Glutamatergic neuron (in vitro differentiated cells): ENCODE results near the gene AP1M1. TPM values are rescaled to one million over a fixed set of nuclear protein-coding genes. Genes with fewer than 3 reads are reported as not detected.
"Not testable (repeated sequence)": the region's sequence is repeated elsewhere in the genome, so short reads cannot be mapped to it uniquely, and the experiment has no call there.

Experiments used
- DNase-seq: peaks from one replicate; pipeline ENCODE4 v3.0.0; 2022
- H3K27ac Mint-ChIP-seq: one replicate; pipeline ENCODE4 v1.8.0; 2020; ENCODE audit warnings: mild to moderate bottlenecking, mixed read lengths, inconsistent platforms; ENCODE audit not compliant: unreplicated experiment
- H3K27me3 Mint-ChIP-seq: one replicate; pipeline ENCODE4 v1.8.0; 2020; ENCODE audit warnings: mild to moderate bottlenecking, moderate library complexity, mixed read lengths, inconsistent platforms; ENCODE audit not compliant: unreplicated experiment
- H3K36me3 Mint-ChIP-seq: one replicate; pipeline ENCODE4 v1.8.0; 2020; ENCODE audit warnings: mild to moderate bottlenecking, mixed read lengths, inconsistent platforms; ENCODE audit not compliant: unreplicated experiment
- H3K4me1 Mint-ChIP-seq: one replicate; pipeline ENCODE4 v1.8.0; 2020; ENCODE audit warnings: mild to moderate bottlenecking, low read depth, mixed read lengths, inconsistent platforms; ENCODE audit not compliant: unreplicated experiment
- H3K4me3 Mint-ChIP-seq: one replicate; pipeline ENCODE4 v1.8.0; 2020; ENCODE audit warnings: mild to moderate bottlenecking, mixed read lengths, inconsistent platforms; ENCODE audit not compliant: unreplicated experiment
- H3K9me3 Mint-ChIP-seq: one replicate; pipeline ENCODE4 v1.8.0; 2020; ENCODE audit warnings: mild to moderate bottlenecking, moderate library complexity, mixed read lengths, inconsistent platforms; ENCODE audit not compliant: unreplicated experiment
- total RNA-seq: library from RNA; stranded (reverse); fragmentation: NEBNext Ultra II Directional; extraction: Animal tissue kit (Norgen Biotek cat#: 25700); gene quantifications from one replicate; pipeline ENCODE4 v1.2.1, GENCODE V29; 2021; ENCODE audit not compliant: unreplicated experiment
- TF ChIP-seq, protein P1 (sequence below): fragments of 200-600 bp; sonication (generic); IDR thresholded peaks from one replicate; pipeline ENCODE4 v1.5.0; 2021; ENCODE audit not compliant: partially characterized antibody, unreplicated experiment

AP1M1 gene
- total RNA-seq, 1 donor from 2014 or later, result 87.6 TPM

- Mint-ChIP-seq H3K27me3 (no peaks in the 10 kb centered on the region), H3K4me3 (no peak overlapping the region), H3K36me3 (no peaks in the 10 kb centered on the region), H3K27ac (no peak overlapping the region), H3K4me1 (no peaks in the 10 kb centered on the region), H3K9me3 (peaks cover 1% of the 10 kb centered on the region)
- no peak for DNase-seq
- TF ChIP-seq, protein P1, sequence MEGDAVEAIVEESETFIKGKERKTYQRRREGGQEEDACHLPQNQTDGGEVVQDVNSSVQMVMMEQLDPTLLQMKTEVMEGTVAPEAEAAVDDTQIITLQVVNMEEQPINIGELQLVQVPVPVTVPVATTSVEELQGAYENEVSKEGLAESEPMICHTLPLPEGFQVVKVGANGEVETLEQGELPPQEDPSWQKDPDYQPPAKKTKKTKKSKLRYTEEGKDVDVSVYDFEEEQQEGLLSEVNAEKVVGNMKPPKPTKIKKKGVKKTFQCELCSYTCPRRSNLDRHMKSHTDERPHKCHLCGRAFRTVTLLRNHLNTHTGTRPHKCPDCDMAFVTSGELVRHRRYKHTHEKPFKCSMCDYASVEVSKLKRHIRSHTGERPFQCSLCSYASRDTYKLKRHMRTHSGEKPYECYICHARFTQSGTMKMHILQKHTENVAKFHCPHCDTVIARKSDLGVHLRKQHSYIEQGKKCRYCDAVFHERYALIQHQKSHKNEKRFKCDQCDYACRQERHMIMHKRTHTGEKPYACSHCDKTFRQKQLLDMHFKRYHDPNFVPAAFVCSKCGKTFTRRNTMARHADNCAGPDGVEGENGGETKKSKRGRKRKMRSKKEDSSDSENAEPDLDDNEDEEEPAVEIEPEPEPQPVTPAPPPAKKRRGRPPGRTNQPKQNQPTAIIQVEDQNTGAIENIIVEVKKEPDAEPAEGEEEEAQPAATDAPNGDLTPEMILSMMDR, result no peak
Observed at GRCh38 chr19:16274447-16274846, 76.7 kb downstream of the AP1M1 start.

DNA sequence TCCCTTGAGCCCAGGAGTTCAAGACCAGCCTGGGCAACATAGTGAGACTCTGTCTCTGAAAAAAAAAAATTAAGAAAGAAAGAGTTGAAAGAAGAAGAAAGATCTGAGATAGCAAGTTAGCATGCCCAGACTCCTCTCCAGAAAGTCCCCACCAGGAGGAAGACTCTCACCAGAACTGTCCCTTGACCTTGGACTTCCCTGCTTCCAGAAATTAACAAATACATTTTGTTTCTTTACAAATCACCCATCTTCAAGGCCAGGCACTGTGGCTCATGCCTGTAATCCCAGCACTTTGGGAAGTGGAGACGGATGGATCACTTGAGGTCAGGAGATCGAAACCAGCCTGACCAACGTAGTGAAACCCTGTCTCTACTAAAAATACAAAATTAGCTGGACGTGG, 82.6 kb downstream of the AP1M1 start:
- TF ChIP-seq, protein P1, result no peak
- Mint-ChIP-seq H3K4me1 (no peaks in the 10 kb centered on the region), H3K27me3 (no peaks in the 10 kb centered on the region), H3K36me3 (no peaks in the 10 kb centered on the region), H3K9me3 (peaks cover 1% of the 10 kb centered on the region), H3K4me3 (no peak overlapping the region), H3K27ac (no peak overlapping the region)
- no peak for DNase-seq

- TF ChIP-seq, protein P1, result no peak
- H3K9me3 Mint-ChIP-seq, result peaks cover 1% of the 10 kb centered on the region
- H3K27ac Mint-ChIP-seq, result no peak overlapping the region
- no peaks in the 10 kb centered on the region for H3K27me3 Mint-ChIP-seq
- H3K4me3 Mint-ChIP-seq, result no peak overlapping the region
- H3K4me1 Mint-ChIP-seq, result no peaks in the 10 kb centered on the region
- no peak for DNase-seq
- no peaks in the 10 kb centered on the region for H3K36me3 Mint-ChIP-seq
Observed at GRCh38 chr19:16281743-16282142, 84.0 kb downstream of the AP1M1 start.

DNA sequence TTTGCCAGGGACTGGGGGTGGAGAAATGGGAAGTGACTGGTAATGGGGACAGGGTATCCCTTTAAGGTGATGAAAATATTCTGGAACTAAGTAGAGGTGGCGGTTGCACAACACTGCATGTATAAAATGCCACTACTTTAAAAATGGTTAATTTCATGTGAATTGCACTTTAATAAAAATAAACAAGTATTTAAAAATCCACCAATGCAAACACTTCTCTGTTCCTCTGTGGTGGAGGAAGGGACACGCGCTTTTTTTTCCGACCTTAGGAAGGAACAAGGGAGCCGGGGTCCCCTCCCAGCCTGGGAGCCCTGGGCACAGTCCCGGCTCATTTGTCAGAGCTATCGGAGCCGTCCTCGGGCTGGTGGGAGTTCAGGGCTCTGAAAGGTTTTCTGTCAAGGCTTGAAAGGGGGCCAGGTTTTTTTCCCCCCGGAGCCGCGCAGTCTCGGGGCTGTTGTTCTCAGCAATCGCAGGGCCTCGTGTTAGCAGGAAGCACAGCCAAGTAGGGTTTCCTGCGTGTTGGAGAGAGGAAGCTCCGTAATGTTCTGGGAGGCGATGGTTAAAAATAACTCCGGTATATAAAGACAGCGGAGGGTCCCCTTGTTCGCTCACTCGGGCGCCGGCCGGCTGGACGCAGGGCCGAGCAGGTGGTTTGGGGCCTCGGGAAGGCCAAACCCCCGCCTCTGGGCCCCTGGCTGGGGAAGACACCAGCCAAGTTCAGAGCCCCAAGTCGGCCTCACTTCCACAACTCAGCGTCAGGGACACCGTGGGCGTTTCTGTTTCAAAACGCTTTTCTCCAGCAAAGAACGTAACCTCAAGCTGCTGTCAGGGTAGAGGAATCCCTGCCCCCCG, 85.7 kb downstream of the AP1M1 start:
- no peak for DNase-seq

DNA sequence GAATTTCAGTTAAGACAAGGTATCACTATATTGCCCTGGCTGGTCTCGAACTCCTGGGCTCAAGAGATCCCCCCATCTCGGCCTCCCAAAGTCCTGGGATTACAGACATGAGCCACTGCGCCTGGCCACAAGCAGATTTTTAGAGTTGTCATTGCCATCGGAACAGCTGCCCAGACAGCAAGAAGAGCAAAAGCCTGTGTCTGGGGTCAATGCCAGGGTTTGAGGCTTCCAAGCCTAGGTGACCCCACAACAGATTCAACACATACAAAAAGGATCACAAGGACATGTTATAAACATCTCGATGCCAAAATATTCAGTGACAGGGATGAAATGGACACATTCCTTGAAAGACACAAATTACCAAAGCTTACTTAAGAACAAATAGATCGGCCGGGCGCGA, 86.8 kb downstream of the AP1M1 start:
- DNase-seq, result no peak
- peaks cover 6% of the 10 kb centered on the region for H3K27me3 Mint-ChIP-seq
- no peak overlapping the region for H3K4me3 Mint-ChIP-seq
- TF ChIP-seq, protein P1, result no peak
- H3K9me3 Mint-ChIP-seq, result peaks cover 3% of the 10 kb centered on the region
- H3K36me3 Mint-ChIP-seq, result no peaks in the 10 kb centered on the region
- no peak overlapping the region for H3K27ac Mint-ChIP-seq
- H3K4me1 Mint-ChIP-seq, result no peaks in the 10 kb centered on the region

More for the DNA sequence above, 85.7 kb downstream of the AP1M1 start:
- Mint-ChIP-seq H3K4me3 (no peak overlapping the region), H3K36me3 (no peaks in the 10 kb centered on the region), H3K9me3 (peaks cover 2% of the 10 kb centered on the region), H3K4me1 (no peaks in the 10 kb centered on the region), H3K27ac (no peak overlapping the region), H3K27me3 (peaks cover 6% of the 10 kb centered on the region)
- TF ChIP-seq, protein P1, result no peak

DNA sequence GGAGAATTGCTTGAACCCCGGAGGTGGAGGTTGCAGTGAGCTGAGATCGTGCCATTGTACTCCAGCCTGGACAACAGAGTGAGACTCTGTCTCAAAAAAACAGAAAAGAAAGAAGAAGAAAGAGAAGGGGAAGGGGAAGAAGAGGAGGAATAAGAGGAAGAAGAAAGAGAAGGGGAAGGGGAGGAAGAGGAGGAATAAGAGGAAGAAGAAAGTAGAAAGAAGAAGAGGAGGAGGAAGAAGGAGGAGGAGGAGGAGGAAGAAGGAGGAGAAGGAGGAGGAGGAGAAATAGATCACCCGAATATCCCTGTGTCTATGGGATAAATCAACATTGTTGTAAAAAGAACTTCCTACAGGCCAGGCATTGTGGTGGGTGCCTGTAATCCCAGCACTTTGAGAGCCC, 87.4 kb downstream of the AP1M1 start:
- not testable (repeated sequence) for H3K4me1 Mint-ChIP-seq, H3K4me3 Mint-ChIP-seq, H3K27me3 Mint-ChIP-seq, H3K9me3 Mint-ChIP-seq, DNase-seq, H3K27ac Mint-ChIP-seq, H3K36me3 Mint-ChIP-seq
